Occipital lobe (tissue), 2 donors: ENCODE data around the gene ANO6. TPM values are rescaled to one million over a fixed set of nuclear protein-coding genes. Genes with fewer than 3 reads are reported as not detected.
"Not testable (repeated sequence)": the region's sequence is repeated elsewhere in the genome, so short reads cannot be mapped to it uniquely, and the experiment has no call there.

Source experiments
- DNase-seq: peaks from one replicate; lab custom pipeline; 2025; lab: John Stamatoyannopoulos, UW
- total RNA-seq: library from RNA; depleted of rRNA; stranded (reverse); fragments of >200 nt; gene quantifications from one replicate; pipeline ENCODE4 v1.2.3, GENCODE V29; 2014

The ANO6 gene
- total RNA-seq, 1 donor from 2014 or later, result 15.3 TPM

DNA sequence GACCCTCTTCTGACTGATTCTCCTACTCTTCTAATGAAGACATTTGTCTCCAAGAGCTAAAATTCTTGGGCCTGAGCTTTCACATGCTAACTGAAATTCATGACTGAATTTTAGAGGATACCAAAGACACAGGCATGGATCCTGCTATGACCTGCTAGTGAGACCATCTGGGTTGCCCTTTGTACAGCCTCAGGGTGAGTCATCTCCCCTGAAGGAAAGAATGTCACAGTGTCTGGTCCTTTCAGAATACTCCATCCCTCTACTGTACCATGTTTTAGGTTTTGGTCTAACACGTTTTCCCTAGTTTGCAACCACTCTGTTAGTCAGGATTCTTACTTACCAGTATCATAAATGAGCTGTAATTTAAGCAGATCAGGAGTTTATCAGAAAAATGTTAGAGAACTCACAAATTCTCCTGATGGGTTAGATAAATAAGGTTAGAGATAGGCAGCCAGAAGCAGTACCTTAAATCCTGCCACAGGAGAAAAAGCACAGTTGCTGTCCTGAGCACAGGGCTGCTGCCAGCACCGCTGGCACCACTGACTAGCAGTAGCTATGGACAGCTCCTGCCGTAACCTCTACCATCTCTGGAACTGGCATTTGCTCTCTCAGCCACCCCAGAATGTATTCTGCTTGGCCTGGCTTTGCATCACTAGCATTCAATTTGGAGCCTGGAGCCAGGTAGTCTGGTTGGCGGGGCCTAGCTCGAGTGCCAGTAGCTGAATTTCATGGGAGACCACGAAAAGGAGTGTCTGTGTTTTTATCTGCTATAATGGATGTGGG, 127.6 kb downstream of the ANO6 start:
- DNase-seq, result no peak

DNA sequence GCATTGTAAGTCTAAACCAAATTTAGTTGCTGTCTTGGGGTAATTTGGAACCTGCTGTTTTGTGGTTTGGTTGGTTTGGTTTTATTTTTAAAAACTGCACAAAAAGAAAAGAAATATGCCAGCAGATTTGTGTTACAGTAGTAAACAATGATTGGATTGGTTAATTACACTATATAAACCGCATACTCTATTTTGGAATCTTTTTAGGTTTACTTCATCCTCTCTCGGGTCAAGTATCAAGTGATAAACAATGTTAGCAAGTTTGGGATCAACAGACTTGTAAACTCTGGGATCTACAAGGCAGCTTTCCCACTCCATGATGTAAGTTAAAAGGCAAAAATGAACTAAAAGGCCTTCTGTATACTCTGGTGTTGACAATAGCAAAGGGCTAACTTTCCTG, 132.4 kb downstream of the ANO6 start:
- DNase-seq, result no peak

DNA sequence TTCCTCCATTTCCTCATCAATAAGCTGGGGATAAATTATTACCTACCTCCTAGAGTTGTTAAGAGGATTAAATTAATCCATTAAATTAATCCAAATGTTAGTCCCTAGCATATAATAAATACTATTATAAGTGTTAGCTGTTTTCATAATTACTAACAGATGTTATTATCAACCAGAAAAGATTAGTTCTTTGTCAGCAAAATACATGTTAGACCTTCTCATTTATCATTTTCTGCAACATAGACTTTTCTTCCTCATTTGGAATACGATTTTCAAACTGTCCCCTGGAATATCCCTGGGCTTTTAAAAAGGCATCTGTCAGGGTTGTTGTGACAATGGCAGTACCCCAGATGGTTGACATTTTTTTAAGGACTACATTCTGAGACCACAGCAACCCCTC, 133.1 kb downstream of the ANO6 start:
- DNase-seq, result no peak

DNA sequence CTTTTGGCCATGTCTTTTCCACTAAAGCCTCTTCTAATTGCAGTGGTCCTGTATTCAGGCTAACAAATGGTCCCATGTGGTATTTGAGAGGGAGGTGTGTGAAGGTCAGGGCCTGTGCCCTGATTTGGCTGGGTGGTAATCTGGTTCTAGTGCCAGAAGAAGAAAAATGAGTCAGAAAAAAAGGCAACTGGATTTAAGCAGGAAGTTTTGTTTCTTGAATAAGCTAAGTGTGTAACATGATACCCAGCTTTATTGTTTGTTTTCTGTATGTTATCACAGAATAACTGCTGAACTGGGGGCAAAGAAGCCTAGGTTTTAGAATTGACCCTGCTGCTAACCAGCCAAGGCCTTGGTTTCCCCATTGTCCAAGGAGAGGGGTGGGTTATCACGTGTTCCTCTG, 134.0 kb downstream of the ANO6 start:
- no peak for DNase-seq

DNA sequence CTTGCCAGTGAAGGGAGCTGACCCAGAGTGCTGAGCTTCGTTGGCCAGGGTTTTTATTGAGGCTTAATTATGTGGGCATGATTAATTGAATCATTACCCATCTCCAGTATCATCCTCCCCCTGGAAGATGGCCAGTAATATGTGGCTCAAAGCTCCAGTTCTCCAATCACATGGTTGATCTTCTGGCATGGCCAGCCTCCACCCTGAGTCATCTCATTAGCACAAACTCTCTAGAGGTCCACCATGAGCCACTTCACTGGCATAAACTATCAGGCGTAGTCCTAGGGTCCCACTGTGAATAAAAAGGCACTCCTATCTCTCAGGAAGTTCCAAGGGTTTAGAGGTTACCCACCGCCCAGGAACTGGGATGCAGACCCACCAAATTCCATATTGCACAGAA, 135.0 kb downstream of the ANO6 start:
- DNase-seq, result no peak

DNA sequence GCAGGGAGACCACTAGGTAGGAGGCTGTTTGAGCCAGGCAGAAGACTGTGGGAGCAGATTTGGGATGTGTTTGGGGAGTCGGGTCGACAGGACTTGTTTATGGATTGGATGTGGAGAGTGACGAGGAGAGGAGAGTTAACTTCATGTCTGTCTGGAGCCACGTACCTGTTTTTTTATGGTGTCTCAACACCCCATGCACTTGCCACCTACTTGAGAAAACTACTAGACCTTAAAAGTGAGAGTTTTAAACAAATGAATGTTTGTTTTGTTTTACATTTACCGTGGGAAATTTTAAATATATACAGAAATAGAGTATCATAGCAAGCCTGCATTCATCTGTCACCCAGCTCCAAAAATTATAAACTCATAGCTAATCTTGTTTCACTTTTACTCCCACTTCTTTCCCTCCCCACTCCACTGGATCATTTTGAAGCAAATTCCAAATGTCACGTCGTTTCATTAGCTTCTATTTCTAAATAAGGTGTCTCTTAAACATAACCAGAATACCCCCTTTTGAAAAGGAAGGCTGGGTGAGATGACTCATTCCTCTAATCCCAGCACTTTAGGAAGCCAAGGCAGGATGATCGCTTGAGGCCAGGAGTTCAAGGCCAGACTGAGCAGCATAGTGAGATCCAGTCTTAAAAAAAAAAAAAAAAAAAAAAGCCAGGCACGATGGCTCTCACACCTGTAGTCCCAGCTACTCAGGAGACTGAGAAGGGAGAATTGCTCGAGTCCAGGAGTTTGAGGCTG, 136.2 kb downstream of the ANO6 start:
- DNase-seq, result no peak

DNA sequence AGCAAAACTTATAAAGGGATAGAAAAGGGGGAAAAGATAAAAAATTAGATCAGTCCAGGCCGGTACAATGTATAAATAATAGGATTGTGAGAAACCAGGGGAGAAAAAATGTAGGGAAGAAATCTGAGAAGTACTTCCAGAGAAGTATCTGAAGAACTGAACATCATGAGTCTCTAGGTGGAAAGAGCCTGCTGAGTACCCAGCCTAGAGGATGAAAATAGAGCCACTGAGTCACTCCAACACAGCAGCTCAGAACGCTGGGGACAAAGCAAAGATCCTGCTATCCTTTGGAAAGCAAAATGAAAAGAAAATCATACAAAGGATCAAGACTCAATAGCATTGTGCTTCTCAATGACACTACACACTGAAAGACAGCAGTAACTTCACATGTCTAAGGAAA, 138.0 kb downstream of the ANO6 start:
- no peak for DNase-seq

DNA sequence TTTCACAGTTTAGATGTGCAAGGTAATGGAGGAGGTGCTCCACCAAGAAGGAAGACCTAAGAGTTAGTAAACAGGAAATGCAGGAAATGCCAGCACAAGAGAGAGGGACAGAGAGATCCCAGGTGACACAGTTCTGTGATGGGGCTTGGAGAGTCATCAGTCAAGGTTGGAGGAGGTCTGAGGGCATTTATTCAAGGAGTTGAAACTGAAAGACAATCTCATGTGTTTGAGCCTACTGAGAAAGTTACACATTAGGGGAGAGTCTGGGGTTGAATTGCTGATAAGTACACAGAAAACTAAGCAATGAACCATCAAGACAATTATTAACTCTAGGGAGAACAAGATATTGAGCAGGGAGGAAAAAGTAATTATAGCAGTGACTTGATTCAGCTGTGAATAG, 138.5 kb downstream of the ANO6 start:
- DNase-seq, result no peak

DNA sequence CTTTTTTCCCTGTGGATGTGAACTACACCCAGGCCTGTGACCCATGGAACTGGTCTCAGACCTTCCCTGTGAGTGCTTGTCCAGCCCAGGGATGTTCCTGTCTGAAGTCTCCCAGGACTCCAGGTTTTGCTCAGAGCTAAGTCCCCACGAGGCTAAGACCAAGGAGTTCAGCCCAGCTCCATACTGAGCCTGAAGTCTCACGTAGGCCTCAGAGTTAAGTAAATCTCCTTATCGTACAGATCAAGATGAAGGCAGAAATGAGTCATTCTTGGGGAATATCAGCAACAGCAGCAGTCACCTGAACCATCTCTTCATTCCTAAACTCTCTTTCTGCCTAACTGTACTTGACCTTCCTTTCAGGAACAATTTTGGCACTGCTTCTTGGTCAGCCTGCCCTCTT, 139.8 kb downstream of the ANO6 start:
- DNase-seq, result no peak

DNA sequence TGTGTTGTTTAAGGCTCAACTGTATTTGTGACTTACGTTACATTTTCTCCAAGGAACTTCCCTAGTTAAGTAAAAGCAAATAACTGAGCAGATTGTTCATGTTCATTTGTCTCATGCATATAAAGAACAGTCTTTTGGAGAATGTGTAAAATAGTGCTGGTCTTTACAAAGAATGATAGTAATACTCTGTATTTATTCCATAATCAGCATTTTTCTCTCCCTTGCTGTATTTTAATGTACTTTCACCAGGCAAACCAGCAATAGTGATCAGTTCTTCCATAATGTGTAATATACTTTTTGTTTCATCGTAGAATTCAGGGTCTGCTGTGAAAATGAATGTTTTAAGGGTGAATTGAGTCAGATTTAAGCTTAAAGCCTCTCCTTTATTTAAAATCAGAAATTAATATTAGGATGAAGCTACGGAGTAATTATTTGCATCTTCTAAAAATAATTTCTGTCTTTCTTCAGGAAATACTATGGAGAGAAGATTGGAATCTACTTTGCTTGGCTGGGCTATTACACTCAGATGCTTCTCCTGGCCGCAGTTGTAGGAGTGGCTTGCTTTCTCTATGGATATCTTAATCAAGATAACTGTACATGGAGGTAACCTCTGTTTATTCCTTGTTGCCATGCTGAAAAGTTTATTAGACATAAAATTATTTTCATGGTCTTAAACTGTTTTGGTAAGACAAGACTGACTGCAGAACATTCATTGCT, 141.1 kb downstream of the ANO6 start:
- DNase-seq, result no peak

DNA sequence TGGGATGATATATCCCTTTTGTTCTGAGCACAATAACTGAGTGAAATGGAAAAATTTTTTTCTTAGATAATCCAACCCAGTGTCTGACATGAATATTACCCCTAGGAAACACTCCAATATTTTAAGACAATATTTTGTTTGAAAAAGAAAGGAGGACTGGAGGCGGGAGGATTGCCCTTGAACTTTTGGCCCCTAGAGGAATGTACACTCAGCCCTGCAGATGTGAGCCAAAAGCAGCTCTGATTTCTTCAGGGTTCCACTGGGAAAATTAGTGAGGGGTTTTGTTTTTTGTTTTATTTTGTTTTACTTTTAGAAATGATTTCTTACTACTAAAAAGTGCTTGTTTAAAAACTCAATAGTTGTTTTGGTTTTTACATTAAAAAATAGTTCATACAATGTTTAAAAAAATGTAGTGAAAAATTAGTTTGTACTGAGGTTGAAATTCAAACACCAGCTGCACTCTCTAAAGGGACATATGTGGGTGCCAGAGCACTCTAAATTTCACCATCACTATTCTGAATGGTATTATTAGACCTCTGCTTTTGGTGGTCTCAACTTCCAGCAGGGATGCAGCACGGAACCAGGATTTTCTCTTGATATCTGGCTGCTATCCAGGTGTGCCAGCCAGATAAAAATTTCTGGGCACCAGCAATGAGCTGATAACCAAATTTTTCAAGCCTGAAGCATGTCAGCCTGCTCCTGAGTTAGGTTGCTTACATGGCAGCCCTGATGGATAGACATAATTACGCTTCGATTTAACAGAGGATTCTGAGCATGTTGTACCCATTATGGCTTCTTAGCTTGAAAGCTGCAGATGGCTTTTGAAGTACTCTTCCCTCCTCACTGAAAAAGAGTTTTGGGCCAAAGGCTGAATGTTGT, 141.9 kb downstream of the ANO6 start:
- no peak for DNase-seq

DNA sequence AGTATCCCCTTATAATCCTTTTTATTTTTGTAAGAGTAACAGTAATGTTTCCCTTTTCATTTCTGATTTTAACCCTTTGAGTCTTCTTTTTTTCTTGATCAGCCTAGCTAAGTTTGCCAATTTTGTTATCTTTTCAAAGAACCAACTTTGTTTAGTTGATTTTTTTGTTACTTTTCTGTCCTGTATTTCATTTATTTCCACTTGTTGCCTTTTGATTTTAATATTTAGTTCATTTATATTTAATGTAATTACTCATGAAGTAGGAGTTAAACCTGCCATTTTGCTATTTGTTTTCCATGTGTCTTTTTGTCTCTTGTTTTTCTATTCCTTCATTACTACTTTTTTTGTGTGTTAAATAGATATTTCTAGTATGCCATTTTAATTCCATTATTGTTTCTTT, 146.4 kb downstream of the ANO6 start:
- DNase-seq, result no peak

DNA sequence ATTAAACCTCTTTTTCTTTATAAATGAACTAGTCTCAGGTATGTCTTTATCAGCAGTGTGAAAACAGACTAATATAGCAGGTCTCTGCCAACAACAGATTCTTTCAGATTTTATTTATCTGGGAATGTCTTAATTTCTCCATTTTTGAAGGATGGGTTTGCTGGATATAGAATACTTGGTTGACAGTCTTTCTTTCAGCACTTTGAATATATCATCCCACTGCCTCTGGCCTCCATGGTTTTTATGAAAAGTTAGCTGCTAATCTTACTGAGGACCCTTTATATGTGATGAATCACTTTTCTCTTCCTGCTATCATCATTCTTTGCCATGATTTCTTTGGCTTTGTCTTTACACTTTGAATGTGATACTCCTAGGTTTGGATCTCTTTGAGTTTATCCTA, 148.0 kb downstream of the ANO6 start:
- no peak for DNase-seq

DNA sequence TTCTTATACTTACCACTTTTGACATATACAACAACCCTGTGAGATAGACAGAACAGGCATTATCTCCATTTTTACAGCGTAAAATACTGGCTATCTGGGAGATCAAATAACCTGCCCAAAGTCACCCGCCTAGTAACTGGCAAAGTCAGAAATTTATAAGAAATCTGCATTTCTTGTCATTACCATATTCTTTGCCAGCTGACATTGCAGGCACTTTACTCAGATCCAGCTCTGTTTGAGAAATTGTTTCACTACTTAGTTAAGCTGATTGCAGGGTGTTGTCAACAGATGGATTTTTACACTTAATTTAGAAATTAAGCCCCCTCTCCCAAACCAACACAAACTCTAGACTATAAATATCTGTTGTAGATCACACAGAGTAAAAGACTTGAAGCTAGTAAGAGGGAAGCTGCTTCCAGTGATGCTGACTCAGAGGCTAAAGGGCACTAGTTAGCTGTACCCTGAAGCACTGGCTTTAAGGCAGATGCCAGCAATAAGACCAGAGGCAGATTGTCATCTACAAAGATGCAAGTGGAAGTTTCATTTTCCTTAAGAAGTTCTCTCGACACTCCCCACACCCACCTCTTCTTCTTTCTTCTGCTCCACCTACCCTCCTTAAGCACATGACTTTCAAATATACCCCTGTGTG, 153.1 kb downstream of the ANO6 start:
- DNase-seq, result no peak

DNA sequence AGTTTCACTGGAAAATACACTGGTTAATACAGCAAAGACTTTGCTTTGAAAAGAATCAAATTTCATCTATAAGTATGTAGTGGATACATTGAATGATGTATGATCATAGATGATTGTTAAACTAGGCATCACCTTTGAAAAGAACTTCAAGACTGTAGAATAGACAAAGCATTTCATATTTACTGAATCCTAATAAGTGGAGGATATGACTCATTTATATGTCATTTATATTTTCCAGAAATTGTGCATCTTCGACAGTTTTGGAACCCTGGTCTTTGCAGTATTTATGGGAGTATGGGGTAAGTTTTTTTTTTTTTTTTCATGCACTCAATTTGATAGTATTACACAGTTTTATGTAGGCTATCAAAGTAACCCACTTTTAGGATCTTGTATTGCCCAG, 161.9 kb downstream of the ANO6 start:
- no peak for DNase-seq

DNA sequence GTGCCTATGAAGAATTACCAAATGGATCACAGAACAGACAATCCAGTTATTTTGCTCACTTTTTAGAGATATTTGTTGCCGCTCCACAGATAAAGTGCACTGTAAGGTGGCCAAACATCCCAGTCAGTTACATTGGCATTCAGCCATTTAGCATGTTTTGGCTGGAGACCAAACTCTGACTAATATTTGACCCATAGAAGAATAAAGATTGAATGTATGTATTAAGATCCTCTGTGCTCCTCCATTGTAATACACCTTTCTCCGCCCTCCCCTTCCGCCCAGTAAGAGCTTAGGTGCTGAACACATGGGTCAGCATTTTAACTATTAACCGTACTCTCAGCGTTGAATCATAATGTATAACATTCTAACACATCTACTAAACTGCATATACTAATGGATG, 163.4 kb downstream of the ANO6 start:
- DNase-seq, result no peak

DNA sequence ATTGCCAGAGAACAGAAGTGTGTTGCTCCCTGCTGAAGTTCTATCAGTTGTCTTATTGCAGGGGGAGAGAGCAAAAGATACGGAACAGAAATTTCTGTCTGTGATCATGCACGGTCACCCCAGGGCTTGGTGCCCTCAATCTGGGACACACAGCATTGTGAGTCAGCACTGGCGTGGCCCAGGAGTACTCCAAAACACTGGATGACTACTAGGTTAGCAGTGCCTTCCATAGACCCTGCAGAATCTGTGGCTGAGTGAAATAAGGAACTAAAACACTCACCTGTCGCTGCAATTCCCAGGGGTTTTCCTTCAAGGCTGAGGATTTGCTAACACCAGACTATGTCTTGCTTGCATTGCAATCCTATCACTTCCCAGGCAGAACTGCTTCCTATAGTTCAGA, 165.5 kb downstream of the ANO6 start:
- DNase-seq, result no peak

DNA sequence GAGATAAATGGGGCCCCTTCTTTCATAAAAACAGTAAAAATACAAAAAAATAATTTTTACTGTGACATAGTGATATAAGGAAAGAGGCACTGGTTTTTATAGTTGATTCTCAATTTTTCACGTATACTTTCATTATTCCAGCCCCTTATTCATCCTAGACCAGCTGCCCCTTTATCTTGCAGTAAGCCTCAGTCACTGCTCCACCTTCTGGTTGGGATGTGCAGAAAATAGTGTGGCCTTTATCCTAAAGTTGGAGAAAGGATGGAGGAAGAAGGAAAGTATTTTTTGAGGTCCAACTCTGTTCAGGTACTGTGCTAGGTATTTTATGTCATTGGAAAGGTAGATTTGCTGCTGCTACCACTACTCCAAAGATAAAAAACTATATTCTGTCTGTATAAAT, 172.7 kb downstream of the ANO6 start:
- DNase-seq, result no peak

DNA sequence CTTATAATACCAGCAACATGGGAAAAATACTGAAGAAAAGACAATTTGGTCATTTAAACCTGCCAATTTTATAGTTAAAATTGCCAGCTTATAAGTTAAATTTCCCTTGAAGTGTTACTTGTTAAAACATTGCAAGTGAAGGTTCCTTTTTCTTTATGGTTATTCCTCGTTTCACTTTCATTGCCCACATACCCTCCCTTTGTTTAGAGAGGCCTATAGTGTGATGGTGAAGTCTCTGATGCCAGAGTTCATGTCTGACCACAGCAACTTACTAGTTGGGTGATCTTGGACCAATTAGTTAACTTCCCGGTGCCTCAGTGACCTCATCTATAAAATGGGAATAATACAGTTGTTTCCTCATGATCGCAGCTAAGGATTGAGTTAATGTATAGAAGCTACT, 173.5 kb downstream of the ANO6 start:
- DNase-seq, result no peak

DNA sequence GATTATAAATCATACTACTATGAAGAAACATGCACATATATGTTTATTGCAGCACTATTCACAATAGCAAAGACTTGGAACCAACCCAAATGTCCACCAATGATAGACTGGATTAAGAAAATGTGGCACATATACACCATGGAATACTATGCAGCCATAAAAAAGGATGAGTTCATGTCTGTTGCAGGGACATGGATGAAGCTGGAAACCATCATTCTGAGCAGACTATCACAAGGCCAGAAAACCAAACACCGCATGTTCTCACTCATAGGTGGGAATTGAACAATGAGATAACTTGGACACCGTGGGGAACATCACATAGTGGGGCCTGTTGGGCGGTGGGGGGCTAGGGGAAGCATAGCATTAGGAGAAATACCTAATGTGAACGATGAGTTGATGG, 181.6 kb downstream of the ANO6 start:
- DNase-seq, result not testable (repeated sequence)

DNA sequence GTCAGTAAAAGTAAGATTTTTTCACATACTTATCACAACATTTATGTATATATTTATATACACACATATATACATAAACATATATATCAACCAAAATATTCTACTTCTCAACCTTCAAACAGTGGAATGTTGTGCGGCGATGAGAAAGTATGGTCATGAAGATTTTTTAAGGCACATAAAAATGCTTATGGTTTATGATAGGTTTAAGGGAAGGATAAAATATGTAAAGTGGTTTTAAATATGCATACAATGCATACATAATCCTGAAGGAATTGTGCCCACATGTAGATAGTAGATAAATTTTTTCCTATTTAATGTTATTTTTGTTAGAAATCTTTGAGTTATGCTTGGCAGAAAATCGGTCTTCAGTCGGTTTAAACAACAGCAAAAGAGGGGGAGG, 182.7 kb downstream of the ANO6 start:
- DNase-seq, result no peak
